Measurements from ENCODE around the gene ZNF134. TPM values are rescaled to one million over a fixed set of nuclear protein-coding genes. Genes with fewer than 3 reads are reported as not detected.

Gene ZNF134
- total and polyA plus RNA-seq, 2 experiments from 2014 or later = 14.6 to 79.6 TPM

- Mint-ChIP-seq H3K9me3 (peaks cover 16% of the 10 kb centered on the region), H3K27me3 (ENCODE audit: insufficient read depth, low read depth, poor library complexity) (peaks cover 5% of the 10 kb centered on the region), H3K27ac (0 out of 2 replicates have a peak overlapping the region, but pooled peaks have one; percentile 66), H3K4me3 (peak overlapping the region; percentile 84), H3K4me1 (peaks cover 16% of the 10 kb centered on the region), H3K36me3 (ENCODE audit: low read depth) (peaks cover 38% of the 10 kb centered on the region)
- Histone ChIP-seq H3K27ac (ENCODE audit: low read depth) (no peak overlapping the region), H3K9me2 (ENCODE audit: insufficient read depth) (peaks cover 9% of the 10 kb centered on the region; the same call in 1 of the 2 replicates), H4K20me1 (replicated peaks; ENCODE audit: insufficient read depth) (0 out of 2 replicates have a peak, but pooled peaks cover 5% of the 10 kb centered on the region), H3K4me2 (peak overlapping the region; percentile 99), H3K36me3 (ENCODE audit: insufficient read depth) (peaks cover 16% of the 10 kb centered on the region), H3K4me3 (peak overlapping the region; percentile 98), H3F3A (replicated peaks; ENCODE audit: low read depth) (no peaks in the 10 kb centered on the region), H3K27me3 (ENCODE audit: insufficient read depth) (no peaks in the 10 kb centered on the region), H3K4me1 (ENCODE audit: insufficient read depth) (peaks cover 7% of the 10 kb centered on the region), H3K79me2 (replicated peaks; ENCODE audit: insufficient read depth) (peaks cover 12% of the 10 kb centered on the region; the same call in 1 of the 2 replicates), H2AFZ (peak overlapping the region; percentile 98; the same call in 1 of the 2 replicates)
- peak; percentile 34 for ATAC-seq
- peak; percentile 37 for DNase-seq (ENCODE audit: low spot score)
- TF ChIP-seq ZNF462 (CRISPR knock-in tag; IDR thresholded peaks at IDR 0.05) (no peak), CREB1 (CRISPR knock-in tag; IDR thresholded peaks at IDR 0.05; ENCODE audit: low read depth) (no peak)
Observed at GRCh38 chr19:57633832-57634131, 19.7 kb downstream of the ZNF134 start.

GRCh38 chr19:57637379-57637778 is 23.3 kb downstream of the ZNF134 start:
- no peak overlapping the region for H3K4me2 ChIP-seq

More at GRCh38 chr19:57637379-57637778, 23.3 kb downstream of the ZNF134 start:
- Mint-ChIP-seq H3K36me3 (ENCODE audit: low read depth) (peaks cover 72% of the 10 kb centered on the region), H3K27me3 (ENCODE audit: insufficient read depth, low read depth, poor library complexity) (peaks cover 5% of the 10 kb centered on the region), H3K4me1 (peaks cover 16% of the 10 kb centered on the region), H3K4me3 (no peak overlapping the region), H3K9me3 (peaks cover 16% of the 10 kb centered on the region), H3K27ac (no peak overlapping the region)
- Histone ChIP-seq H3K79me2 (replicated peaks; ENCODE audit: insufficient read depth) (peaks cover 12% of the 10 kb centered on the region; the same call in 1 of the 2 replicates), H3K36me3 (ENCODE audit: insufficient read depth) (peaks cover 40% of the 10 kb centered on the region), H4K20me1 (replicated peaks; ENCODE audit: insufficient read depth) (0 out of 2 replicates have a peak, but pooled peaks cover 5% of the 10 kb centered on the region), H3F3A (replicated peaks; ENCODE audit: low read depth) (no peaks in the 10 kb centered on the region), H3K4me1 (ENCODE audit: insufficient read depth) (peaks cover 7% of the 10 kb centered on the region), H3K27me3 (ENCODE audit: insufficient read depth) (no peaks in the 10 kb centered on the region), H3K27ac (ENCODE audit: low read depth) (no peak overlapping the region), H3K4me3 (no peak overlapping the region), H3K9me2 (ENCODE audit: insufficient read depth) (peaks cover 4% of the 10 kb centered on the region; the same call in 1 of the 2 replicates), H2AFZ (no peak overlapping the region)
- no peak for TF ChIP-seq REST (IDR thresholded peaks at IDR 0.05; ENCODE audit: unreplicated experiment)
- TF ChIP-seq ZNF114 (CRISPR knock-in tag; IDR thresholded peaks at IDR 0.05) = no peak
- no peak for TF ChIP-seq ETS1 (IDR thresholded peaks at IDR 0.05)
- no peak for TF ChIP-seq POLR2AphosphoS5 (IDR thresholded peaks at IDR 0.05; ENCODE audit: low read depth)
- TF ChIP-seq JUNB (IDR thresholded peaks at IDR 0.05; ENCODE audit: unreplicated experiment) = no peak
- no peak for DNase-seq (ENCODE audit: low spot score)
- no peak for ATAC-seq
